Measurements from ENCODE around the gene AWAT1. TPM values are rescaled to one million over a fixed set of nuclear protein-coding genes. Genes with fewer than 3 reads are reported as not detected.
"Not testable (repeated sequence)": the region's sequence is repeated elsewhere in the genome, so short reads cannot be mapped to it uniquely, and the experiment has no call there.

Gene AWAT1
- not detected for polyA plus RNA-seq (ENCODE audit: insufficient read length)

DNA sequence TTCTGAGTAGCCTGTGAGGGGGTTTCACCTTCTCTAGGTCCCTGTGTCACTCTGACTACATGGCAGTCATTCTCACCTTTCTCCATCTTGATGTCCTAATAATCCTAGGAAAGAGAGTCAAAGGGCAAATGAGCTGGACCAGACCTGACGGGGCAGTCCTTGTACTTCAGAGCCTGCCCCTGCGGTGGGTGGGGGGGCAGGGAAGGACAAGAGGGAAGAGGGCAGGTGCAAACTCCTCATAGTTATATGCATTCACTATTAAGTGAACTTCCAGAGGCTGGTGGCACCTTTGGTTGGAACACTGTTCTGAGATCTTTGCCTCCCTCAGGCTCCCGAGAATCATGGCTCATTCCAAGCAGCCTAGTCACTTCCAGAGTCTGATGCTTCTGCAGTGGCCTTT, at the start of gene AWAT1:
Gene AWAT1 (plus strand): TSS at position 301 of the 400 bp plus-strand sequence. CDS start 41 bp downstream, at position 342.
- no peak for DNase-seq (ENCODE audit: low read depth)

DNA sequence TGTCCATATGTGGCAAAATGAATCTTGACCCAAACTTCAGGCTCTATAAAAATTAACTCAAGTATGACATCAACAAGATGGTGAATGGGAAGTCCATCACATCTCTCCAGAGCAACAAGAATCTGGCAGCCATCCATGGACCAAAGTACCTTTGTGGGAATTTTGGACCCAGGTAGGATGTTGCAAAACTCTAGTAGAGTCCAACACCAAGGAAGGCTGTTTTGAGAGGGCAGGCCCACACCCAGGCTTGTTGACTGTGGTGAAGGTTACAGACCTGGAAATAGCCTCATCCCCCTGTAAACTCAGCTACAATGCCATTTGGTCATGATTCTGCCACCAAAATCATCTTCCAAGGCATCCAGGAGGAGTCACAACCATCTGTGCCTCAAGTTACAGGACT, 44.2 kb upstream of the AWAT1 start:
- DNase-seq (ENCODE audit: low read depth): no peak

DNA sequence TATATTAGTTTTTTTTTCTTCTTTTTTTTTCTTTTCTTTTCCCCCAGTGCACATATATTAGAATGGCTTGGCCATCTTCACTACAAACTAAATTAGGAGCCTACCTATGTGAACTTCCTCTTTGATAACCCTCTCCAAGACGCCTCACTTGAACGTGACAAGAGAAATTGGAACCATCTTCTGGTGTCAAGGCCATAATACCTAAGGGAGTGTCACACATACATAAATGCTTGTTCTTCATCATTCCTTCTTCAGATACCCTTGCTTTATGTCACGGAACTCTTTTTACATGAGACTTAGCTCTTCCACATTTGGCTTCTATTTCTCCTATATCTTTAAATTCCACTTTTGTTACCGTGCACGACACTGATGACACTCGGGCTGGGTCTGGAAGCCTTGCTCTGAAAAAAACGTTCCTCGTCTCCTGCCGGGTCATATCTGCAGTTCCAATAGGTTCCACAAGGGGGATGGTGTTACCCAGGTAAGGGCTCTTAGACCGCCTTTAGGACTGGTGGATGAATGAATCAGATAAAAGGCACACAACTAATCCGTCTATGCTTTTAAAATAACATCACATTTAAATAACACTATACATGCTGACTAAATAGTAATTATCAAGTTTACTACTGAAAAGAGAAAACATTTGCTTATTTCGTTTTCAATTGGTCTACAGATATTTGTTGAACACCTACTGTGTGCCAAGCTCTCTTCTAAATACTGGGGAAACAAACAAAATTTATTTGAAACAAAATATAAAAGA, 37.3 kb upstream of the AWAT1 start:
- DNase-seq (ENCODE audit: low read depth): no peak

DNA sequence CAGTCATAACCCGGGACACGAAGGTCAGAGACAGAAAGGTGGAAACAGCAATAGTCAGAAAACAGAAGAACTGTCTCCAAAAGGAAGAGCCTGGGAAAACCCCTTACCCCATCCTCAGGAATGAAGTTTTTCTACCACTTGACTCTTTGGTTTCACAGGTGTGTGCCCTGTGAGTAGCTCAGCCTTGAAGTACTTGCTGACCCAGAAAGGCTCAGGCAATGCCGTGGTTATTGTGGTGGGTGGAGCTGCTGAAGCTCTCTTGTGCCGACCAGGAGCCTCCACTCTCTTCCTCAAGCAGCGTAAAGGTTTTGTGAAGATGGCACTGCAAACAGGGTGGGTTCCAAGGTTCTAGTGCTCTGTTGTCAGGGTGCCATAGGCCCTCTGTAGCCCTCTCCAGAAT, 32.7 kb upstream of the AWAT1 start:
- no peak for DNase-seq (ENCODE audit: low read depth)

DNA sequence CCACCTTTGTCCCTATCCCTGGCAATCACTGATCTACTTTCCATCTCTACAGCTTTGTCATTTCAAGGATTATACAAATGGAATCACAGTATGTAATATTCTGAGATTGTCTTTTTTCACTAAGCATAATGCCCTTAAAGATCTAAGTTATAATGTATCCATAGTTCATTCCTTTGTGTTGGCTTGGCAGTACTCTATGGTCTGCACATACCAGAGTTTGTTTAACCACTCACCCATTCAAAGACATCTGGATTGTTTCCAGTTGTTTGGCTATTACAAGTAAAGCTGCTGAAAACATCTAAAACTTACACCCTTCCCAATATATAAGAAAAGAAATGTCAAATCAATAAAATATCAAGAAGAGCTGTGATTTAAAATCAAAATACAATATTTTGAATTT, 26.0 kb upstream of the AWAT1 start:
- no peak for DNase-seq (ENCODE audit: low read depth)

DNA sequence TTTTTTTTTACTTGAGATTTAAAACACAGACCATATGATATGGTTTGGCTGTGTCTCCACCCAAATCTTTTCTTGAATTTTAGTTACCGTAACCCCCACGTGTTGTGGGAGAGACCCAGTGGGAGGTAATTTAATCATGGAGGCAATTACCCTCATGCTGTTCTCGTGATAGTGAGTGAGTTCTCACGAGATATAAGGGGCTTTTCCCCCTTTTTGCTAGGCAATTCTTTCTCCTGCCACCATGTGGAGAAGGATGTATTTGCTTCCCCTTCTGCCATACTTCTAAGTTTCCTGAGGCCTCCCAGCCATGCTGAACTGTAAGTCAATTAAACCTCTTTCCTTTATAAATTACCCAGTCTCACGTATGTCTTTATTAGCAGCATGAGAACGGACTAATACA, 24.9 kb upstream of the AWAT1 start:
- DNase-seq (ENCODE audit: low read depth): not testable (repeated sequence)

DNA sequence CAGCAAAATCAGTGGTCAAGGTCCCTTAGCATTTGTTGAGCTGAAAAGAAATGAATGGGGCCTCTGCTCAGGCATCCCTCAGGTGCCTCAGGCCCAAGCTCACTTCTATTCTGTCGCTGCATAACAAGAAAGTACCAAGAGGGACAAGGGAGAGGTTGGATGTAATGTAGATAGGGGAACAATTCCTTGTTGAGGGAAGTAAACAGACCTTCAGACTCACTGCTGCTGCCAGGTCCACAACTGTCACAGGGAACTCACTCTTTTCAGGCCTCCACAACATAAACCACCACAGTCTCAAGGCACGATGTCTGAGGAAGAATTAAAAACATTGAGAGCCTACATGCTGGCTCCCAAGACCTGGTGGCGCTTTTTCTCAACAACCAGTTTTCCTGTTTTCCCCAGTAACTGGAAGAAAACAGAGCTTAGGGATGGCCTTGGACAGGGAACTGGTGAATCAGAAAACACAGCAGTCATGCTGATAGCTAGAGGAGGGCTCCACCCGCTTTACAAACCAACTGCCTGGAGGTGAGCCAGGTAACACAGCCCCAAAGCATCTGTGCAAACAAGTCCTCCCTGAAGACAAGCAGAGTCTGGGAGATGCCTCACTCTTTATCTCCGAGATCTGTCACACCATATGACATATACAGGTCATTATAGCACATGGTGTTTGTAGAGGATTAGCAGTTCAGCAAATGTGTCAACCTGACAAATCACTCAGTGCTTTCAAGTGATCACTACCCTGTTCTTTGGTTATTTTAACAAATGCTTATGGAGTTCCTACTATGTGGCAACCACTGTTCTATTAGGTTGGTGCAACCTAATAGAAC, 14.3 kb upstream of the AWAT1 start:
- no peak for DNase-seq (ENCODE audit: low read depth)

DNA sequence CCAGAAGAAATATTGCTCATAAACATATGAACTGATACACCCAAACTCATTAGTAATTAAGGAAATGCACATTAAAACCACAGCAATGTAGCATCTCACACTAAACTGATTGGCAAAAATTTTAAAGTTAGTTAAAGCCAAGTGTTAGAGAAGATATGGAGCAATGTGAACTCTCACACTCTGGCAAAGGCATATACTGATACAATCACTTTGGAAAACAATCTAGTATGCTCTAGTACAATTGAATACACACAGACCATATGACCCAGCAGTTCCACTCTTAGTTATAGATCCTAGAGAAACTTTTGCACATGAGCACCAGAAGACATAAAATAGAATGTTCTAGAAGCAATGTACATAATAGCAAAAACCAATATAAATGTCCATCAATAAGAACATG, 8.4 kb upstream of the AWAT1 start:
- no peak for DNase-seq (ENCODE audit: low read depth)

DNA sequence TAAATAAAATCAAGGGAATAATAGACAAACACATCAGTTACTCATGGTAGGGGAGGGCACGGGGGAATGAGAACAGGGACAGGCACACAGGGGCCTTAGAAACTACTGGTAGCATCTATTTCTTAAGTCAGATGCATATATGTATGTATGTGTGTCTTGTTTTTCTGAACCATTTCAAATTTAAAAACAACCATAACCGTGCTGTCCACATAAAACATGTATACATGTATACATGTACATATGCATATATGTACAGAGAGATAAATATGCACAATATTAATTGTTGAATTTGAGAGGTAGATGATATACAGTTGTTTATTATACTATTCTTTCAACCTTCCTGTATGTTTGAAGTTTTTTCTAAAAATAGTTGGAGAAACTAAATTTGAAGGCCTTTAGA, 7.8 kb upstream of the AWAT1 start:
- DNase-seq (ENCODE audit: low read depth): no peak

DNA sequence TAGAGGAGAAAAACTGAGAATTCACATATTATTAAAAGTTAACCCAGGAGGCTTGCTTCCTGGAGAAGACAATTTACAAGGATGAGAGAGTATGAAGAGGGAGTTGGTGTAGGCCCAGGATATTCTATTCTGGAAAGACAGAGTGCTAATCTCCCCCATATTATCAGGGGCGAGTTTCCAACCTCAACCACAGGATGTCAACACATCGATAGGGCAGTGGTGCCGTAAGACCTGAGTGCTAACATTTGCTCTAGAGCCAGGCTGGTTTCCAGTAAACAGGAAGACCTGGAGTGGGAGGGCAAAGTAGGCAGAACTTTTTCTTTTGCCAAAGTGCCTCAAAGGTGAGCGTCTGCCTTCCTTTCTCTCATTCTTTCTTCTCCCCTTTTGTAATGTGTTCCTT, 2.8 kb upstream of the AWAT1 start:
- no peak for DNase-seq (ENCODE audit: low read depth)

DNA sequence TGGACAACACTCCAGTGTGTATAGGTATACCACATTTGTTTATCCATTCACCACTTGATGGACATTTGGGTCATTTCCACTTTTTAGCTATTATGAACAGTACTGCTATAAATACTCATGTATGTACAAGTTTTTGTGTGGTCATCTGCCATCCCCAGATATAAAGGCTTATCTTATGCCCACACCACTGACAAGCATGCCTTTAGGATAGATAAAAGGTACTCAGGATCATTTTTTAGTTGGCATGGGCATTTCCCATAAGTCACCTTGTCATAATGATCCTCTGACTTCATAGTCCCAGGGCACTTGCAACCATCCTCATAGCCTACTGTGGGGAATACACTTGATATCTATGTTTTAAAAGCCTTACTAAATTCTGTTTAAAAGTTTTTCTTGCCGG, 6.3 kb downstream of the AWAT1 start:
- no peak for DNase-seq (ENCODE audit: low read depth)

DNA sequence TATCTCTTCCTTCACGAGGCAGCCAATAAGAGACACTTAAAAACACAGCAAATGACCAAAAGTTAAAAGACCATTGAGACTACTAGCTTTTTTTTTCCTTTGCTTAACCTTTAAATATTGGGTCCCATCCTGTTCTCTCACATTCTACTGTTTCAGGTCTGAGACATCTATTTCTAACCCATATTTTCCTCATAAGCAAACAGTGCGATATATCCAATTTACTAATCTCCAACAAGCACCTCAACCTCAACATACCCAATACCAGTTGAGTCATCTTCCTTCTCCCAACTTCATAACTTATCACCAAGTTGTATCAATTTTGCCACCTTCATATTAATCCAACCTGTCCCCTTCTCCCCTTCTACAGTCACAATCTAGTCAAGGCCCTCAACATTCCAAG, 7.0 kb downstream of the AWAT1 start:
- DNase-seq (ENCODE audit: low read depth): no peak

DNA sequence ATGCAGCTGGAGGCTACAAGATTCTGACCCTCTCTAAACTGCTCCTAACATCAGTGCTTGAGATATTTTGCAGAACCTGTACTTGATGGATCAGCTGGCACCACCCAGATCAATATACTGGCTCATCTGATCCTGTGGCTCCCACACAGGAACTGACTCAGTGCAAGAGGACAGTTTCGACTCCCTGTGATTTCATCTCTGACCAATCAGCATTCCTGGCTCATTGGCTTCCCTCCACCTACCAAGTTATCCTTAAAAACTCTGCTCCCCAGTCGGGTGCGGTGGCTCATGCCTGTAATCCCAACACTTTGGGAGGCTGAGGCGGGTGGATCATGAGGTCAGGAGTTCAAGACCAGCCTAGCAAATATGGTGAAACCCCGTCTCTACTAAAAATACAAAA, 9.1 kb downstream of the AWAT1 start:
- not testable (repeated sequence) for DNase-seq (ENCODE audit: low read depth)

DNA sequence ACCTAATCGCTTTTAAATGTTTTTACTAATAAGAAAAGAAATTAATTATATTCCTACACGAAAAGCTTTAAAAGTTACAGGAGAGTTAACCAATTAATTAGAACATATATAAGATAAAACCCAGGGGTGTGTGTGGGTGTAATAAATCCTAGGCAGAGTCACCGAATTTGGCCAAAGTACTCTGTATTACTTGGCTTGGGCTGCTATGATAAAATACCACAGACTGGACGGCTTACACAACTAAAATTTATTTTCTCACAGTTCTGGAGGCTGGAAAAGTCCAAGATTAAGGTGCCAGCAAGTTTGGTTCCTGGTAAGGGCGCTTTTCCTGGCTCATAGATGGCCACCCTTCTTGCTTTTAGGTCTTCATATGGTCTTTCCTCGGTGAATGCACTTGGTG, 10.4 kb downstream of the AWAT1 start:
- DNase-seq (ENCODE audit: low read depth): no peak

DNA sequence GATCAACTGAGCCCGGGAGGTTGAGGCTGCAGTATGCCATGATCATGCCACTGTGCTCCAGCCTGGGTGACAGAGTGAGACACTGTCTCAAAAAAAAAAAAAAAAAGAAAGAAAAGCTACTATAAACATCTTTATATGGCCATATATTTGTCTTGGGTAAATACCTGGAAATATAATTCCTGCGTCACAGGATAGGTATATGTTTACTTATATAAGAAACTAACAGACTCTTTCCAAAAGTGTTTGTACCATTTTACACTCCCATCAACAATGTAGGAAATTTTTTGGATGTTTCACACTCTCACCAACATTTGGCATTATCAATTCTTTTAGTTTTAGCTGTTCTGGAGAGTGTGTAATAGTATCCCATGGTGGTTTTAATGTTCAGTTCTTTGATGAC, 12.8 kb downstream of the AWAT1 start:
- DNase-seq (ENCODE audit: low read depth): no peak

DNA sequence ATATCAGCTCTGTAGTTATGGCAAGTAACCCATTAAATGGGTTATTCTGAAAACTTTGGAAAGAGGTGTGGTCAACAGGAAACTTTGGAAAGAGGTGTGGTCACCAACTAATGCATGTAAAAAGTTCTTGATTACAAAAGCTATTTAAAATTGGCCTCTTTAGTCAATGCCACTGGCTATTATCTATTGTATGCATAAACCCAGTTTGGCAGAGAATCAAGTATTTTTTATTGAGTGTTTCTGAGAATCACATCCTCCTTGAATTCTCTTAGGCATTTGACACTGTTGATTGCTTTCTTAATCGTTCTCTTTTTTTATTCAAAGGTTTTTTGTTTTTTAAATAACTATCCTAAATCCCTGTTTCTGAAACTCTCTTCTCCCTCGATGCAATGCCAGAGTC, 18.0 kb downstream of the AWAT1 start:
- DNase-seq (ENCODE audit: low read depth): no peak

DNA sequence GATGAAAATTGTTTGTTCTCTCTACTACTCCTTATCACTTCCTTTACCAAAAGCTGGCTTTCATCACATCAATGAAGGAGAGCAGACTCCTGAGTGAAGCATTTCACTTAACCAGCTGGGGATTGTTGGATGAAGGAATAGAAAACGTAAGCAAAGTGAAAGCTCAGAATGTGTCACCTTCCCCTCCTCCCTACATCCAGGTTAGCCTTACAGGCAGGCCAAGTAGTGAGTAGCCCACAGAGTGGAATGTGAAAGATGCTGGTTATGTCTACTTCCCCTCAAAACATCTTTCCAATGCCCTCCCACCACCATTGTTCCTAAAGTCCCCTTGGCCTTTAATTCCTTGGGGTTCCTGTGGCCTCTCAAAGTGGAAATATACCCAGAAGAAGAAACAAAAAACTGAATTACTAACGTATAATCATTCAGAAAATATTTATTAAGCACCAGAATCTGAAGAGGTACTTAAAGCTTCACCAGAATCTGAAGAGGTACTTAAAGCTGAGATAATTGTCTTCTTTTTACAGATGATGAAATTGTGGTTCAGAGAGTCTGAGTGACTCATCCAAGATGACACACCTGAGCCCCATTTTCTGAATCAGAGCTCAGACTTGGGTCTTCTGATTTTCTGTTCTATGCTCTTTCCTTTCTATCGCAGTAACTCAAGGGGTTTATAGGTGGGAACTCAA, 19.1 kb downstream of the AWAT1 start:
- no peak for DNase-seq (ENCODE audit: low read depth)

DNA sequence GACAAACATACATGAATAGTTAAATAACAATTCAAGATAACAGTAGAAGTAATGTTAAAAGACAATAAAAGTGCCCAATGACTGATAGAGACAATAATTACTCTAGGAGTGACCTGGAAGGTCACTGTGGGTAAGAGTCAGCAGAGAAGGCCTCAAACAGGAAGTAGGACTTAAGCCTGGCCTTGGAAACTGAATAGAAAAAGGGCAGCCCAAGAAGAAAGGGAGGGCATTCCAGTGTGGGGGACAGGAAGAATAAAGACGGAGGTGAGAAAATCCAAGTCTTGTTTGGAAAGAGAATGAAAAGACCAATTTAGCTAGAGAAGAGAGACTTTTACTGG, 19.6 kb downstream of the AWAT1 start:
- DNase-seq (ENCODE audit: low read depth): no peak

DNA sequence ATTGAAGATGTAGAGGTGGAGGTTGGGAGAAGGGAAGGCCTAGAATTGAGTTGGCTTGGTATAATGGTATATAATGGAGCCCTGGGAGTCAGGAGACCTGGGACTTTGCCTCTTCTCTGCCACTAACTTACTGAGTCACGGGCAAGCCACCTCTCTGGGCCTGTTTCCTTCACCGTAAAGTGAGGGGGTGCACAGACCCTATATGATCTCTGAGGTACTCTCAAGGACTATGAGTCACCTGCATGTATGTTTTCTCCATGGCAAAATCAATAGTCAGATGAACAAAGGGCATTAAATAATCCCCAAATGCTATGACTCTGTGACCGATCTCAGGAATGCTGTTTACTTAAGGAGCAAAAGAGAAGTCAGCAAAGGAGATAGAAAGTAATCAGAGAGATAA, 20.5 kb downstream of the AWAT1 start:
- DNase-seq (ENCODE audit: low read depth): no peak

DNA sequence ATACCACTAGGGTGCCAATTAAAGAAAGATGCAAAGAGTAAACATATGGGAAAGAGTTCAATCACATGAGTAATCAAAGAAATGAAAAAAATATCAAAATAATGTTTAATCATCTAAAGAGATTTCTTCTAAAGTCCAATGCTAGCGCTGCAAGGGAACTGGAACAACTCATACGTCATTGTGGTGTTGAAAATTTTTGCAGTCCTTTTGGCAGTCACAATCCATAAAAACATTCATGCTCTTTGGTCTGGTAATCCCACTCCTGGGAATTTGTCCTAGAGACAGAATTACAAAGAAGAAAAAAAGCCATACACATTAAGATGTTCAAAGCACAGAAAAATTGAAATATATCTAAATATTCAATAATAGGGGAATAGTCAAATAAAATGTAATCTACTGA, 21.0 kb downstream of the AWAT1 start:
- peak; percentile 4 for DNase-seq (ENCODE audit: low read depth)

DNA sequence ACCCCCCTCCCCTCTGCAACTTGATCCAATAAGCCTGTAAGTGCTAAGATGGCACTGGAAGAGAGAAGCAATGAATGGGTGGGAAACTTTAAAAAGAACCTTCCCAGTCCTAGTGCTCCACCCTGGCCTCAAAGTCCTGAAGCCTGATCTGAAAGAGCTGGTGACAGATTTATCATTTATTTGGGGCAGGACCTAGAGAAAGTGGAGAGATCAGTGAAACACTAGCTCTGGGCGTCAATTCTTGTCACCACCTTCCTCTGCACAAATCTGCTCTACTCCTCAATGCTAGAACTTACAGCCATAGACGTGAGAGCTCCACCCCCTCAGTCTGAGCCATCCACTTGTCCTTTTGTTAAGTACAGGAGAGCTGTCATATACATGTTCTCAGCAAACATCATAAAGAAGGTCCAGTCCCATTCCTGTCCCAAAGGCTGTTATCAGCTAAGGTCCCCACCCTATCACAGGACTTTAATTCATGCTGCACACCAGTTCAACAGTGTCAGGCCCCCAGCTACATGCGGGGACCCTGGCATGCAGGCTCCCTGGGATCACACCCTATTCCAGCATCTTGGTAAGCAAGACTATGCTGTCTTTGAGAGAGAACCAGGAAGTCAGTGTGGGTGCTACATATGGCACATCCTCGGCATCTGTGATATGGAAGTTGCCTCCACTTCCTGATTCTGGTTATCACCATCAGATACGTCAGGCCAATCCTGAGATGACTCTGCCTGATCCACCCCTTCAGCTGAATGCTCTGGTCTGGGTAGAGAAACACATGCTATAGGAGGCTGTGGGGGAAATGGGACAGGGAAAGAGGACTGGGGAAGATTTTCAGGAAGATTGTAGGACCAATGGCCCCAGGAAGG, 23.2 kb downstream of the AWAT1 start:
- no peak for DNase-seq (ENCODE audit: low read depth)

DNA sequence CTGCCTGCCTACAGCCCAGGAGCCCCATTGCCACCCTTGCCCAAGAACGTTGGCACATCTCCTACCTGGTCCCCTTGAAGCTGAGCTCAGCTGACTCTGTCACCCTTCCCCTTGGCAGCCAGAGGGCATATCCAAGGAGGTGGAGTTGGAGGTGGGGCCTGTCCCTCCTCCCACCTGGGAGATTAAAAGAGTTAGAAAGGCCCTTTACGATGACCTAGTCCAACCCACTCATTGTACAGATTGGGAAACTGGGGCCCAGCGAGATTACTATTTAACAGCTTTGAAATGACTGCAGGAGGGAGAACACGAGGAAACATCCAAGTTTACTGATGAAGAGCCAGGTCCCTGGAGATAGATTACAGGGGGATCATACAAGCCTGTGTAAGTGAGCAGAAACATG, 25.6 kb downstream of the AWAT1 start, which contains the start of gene P2RY4:
Gene P2RY4 (minus strand): TSS at position 101 of the 400 bp plus-strand sequence. CDS start 580 bp downstream, outside the sequence.
- no peak for DNase-seq (ENCODE audit: low read depth)
